Brain pericyte (primary cell): ENCODE data around the gene RAPGEF1.
"Not testable (repeated sequence)": the region's sequence is repeated elsewhere in the genome, so short reads cannot be mapped to it uniquely, and the experiment has no call there.

Experiments used
- DNase-seq: peaks from one replicate; pipeline ENCODE4 v3.0.0-alpha.2; 2012; ENCODE audit warnings: low read depth, low spot score

Gene RAPGEF1

GRCh38 chr9:131671133-131671520 is 68.7 kb downstream of the RAPGEF1 start:
- DNase-seq = no peak

GRCh38 chr9:131670247-131671132 is 69.4 kb downstream of the RAPGEF1 start:
- DNase-seq = no peak

GRCh38 chr9:131669269-131670157 is 70.4 kb downstream of the RAPGEF1 start:
- DNase-seq = no peak

- DNase-seq = no peak
Measured at GRCh38 chr9:131668439-131669268, 71.2 kb downstream of the RAPGEF1 start.

- no peak for DNase-seq
Measured at GRCh38 chr9:131668057-131668438, 71.8 kb downstream of the RAPGEF1 start.

DNA sequence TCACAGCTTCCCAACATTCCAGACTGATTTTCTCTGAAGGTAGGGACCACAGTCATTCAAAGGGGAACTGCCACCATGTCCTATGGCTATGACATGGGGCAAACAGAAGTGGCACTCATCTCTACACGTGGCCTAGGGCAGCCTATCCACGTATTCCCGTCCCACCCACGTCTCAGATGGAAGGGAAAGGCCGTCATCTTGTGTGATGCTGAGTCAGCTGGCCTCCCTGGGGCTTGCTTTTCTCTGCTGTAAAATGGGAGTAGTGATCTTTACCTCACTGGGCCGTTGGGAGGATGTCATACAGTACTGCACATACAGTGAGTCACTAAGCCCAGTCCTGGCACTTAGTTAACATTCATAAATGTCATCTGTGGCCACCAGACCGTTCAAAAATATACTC is 72.3 kb downstream of the RAPGEF1 start:
- no peak for DNase-seq

DNA sequence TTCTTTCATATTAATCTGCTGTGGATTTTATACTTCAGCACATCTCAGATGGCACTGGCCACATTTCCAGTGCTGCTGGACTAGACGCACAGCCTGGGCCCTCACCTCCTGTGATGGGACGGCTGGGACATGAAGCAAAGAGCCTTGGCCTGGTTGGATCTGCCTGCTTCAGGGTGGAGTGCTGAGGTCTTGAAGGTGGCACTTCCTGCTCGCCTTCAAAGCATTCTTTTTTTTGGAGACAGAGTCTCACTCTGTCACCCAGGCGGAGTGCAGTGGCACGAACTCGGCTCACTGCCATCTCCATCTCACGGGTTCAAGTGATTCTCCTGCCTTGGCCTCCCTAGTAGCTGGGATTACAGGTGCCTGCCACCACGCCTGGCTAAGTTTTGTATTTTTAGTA is 73.1 kb downstream of the RAPGEF1 start:
- no peak for DNase-seq

- no peak for DNase-seq
Measured at GRCh38 chr9:131666029-131666428, 73.8 kb downstream of the RAPGEF1 start.

DNA sequence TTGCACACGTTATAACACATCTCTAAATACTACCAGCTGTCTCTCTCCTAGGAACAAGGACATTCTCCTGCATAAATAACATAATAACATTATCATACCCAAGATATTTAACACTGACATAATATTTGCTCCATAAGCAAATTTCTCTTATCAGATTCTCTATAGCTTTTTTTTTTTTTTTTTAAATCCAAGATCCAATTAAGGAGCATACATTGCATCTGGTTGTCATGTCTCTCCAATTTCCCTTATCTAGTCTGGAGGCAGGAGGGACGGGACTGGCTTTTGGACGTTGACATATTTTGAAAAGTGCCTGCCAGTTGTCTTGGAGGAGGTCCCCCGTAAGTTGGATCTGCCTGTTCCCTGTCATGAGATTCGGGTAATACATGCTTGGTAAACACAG is 76.6 kb downstream of the RAPGEF1 start:
- DNase-seq = no peak

- not testable (repeated sequence) for DNase-seq
Measured at GRCh38 chr9:131662289-131662621, 77.6 kb downstream of the RAPGEF1 start.

DNA sequence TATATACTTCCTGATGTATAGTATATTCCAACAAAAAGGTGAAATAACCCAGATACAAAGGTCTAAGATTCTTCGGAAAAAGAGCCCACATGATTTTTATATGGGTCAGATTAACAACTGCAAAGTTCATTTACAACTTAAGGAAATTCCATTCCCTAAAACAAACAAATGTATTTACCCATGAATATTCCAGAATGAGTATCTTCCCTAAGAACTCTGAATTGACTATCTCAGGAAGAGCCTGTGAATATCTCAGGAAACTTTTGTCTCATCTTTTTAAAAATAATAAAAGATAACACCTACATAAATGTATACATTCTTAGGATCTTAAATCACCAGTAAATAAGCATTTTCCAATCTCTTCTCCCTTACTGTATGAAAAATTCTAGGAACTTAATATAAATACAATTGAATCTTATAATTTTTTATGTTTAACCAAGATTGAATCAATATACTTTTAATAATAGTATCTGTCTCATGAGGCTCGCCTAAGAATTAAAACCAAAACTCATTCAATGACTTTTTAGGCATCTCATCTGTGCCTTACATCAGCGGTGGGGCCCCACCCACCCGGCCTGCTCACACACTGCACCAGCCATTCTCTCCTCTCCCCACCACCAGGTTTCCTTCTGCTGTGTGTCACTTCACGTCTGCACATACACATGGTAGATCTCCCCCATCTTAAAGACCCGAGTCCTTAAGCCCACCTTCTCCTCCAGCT is 78.1 kb downstream of the RAPGEF1 start:
- DNase-seq = no peak

DNA sequence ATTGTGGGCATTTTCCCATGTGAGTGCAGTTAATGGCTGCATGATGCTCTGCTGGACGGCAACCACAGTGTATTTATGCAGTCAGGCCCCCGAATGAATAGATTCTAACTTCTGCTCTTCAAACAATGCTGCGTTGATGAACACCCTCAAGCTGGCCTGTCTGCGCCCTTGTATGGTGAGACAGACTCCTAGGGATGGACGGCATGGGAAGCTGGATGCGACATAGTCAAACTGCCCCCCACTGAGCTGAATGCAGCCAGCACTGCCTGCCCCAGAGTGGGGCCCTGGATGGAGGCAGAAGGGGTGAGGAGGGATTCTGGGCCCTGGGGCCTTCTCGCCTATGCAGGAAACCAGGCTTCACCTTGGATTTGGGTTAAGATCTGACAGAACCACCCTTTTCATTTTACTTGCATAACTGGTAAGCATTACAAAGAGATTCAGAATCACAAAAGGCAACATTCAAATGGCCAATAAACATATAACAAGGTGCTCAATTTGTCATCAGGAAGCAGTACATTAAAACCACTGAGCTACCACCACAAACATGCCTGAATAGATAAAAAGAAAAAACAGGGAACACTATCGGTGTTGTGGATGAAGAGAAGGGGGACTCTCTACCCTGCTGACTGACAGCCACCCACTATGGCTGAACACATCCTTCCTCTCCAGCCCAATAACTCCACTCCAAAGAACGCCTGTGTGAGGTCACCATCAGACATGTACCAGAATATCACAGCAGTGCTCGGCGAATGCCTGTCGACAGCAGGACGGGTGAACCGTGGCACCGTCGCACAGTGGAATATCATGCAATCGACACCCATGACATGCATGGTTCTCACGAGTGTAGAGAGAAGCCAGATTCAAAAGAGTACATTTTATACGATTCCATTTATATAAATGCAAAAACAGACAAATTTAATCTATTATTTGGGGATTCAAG is 79.1 kb downstream of the RAPGEF1 start:
- DNase-seq = no peak

- no peak for DNase-seq
Measured at GRCh38 chr9:131658377-131659129, 81.3 kb downstream of the RAPGEF1 start.

DNA sequence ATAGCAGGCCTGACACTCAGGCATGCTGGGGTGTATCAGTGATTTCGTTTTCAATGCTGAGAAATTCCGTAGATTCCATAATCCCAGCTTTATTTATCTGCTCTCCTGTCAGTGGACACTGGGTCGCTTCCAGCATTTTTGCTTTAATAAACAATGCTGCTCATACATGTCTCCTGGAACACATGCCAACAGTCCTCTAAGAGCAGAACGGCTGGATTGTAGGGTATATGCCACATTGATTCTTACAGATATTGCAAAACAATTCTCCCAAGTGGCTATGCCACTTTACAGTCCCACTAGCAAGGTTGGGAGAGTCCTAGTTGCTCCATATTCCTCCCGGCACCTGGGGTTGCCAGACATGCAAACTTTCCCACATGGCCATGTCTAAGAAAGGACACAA is 81.9 kb downstream of the RAPGEF1 start:
- no peak for DNase-seq

- DNase-seq = no peak
Measured at GRCh38 chr9:131657456-131657855, 82.4 kb downstream of the RAPGEF1 start.

DNA sequence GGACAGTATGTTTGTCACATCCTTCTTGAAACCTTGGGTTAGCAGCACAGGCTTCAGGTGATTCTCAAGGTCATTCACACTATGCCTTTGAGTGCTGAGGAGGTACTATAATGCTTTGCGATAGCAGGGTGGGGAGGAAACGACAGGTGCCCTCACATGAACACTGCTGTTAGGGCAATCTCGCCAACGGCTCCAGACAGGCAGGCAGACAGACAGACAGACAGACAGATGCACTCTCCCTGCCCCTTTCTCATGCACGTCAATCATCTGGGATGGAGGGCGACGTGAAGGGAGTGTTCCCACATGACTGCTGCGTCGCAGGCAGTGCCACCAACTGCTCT is 82.9 kb downstream of the RAPGEF1 start:
- no peak for DNase-seq

DNA sequence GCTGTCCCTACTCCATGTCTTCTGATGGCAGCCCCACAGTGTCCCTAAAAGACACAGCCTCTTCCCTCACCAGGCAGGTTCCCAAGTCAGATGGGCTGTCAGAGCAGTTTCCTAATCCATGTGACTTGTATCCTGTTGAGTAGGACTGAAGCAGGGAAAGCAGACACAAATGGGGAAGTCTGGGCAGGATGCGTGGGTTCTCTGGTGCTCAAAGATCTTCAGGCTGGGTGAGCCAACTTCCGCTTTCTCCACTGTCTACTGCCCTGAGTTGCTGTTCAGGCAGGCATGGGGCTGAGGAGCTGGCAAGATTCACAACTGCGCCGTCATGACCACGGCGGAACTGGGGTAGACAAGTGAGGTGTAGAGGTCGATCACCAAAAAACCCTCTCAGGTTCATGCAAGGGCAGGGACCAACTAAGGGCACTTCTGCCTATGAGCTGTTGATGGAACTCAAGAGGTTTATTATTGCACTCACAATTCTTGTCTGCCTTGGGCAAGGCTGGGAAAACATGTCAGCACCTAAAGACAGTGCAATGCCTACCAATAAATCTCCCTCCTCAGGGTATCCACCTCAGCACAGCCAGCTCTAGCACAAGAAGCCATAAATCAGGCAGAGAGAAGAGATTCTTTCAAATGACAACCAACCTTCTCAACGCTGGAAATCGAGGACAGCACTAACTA is 83.4 kb downstream of the RAPGEF1 start:
- DNase-seq = no peak

DNA sequence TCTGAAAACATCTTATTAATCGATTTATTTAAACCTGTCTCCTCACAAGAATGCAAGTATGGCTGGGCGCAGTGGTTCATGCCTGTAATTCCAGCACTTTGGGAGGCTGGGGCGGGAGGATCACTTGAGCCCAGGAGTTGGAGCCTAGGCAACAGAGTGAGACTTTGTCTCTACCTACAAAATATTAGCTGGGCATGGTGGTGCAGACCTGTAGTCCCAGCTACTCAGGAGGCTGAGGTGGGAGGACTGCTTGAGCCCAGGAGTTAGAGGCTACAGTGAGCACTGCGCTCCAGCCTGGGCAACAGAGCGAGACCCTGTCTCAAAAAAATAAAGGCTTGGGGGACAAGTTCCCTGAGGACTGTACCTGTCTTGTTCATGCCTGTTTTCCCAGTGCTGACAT is 85.5 kb downstream of the RAPGEF1 start:
- not testable (repeated sequence) for DNase-seq

GRCh38 chr9:131651599-131651998 is 88.3 kb downstream of the RAPGEF1 start:
- no peak for DNase-seq
